Activated CD8-positive, alpha-beta memory T cell treated with anti-CD3 and anti-CD28 coated beads, Interleukin-2, amount 10 ng/mL, durations not matched to agents 7 days and 5 days (primary cell): ENCODE data around the gene PRICKLE3. TPM values are rescaled to one million over a fixed set of nuclear protein-coding genes. Genes with fewer than 3 reads are reported as not detected.

ENCODE experiments used
- ATAC-seq: fragments of 150-1000 bp; cut with Tn5 transposase; one replicate; pipeline ENCODE4 v1.10.0; 2021; ENCODE audit warnings: moderate library complexity
- CTCF ChIA-PET: fragments of 350-600 bp; sonication (Branson Sonifier 250); formaldehyde crosslinking; loops from one replicate; lab custom pipeline; 2021; ENCODE audit warnings: antibody characterized with exemption; lab: Charles Lee
- DNase-seq: peaks from one replicate; pipeline ENCODE4 v3.0.0-alpha.2; 2020
- H3K27ac Mint-ChIP-seq: one replicate; pipeline ENCODE4 v1.8.0; 2021; ENCODE audit warnings: mild to moderate bottlenecking, mixed read lengths
- H3K27me3 Mint-ChIP-seq: one replicate; pipeline ENCODE4 v1.8.0; 2021; ENCODE audit warnings: mixed read lengths
- H3K36me3 Mint-ChIP-seq: one replicate; pipeline ENCODE4 v1.8.0; 2021; ENCODE audit warnings: mild to moderate bottlenecking, mixed read lengths
- H3K4me1 Mint-ChIP-seq: one replicate; pipeline ENCODE4 v1.8.0; 2021; ENCODE audit warnings: mixed read lengths
- H3K4me3 Mint-ChIP-seq: one replicate; pipeline ENCODE4 v1.8.0; 2021; ENCODE audit warnings: mild to moderate bottlenecking, moderate library complexity, mixed read lengths
- H3K9me3 Mint-ChIP-seq: one replicate; pipeline ENCODE4 v1.8.0; 2022; ENCODE audit warnings: low read depth, mixed read lengths
- total RNA-seq, 2 experiments: library from RNA; stranded (reverse); gene quantifications; one replicate each; pipeline ENCODE4 v1.2.3, GENCODE V29; 2021

The PRICKLE3 gene
- total RNA-seq, 2 experiments from 2014 or later, result 21.1 to 24.7 TPM

GRCh38 chrX:49172280-49172780, 13.8 kb downstream of the PRICKLE3 start:
- Mint-ChIP-seq H3K36me3 (peaks cover 15% of the 10 kb centered on the region), H3K9me3 (no peaks in the 10 kb centered on the region), H3K27me3 (no peaks in the 10 kb centered on the region), H3K4me1 (peaks cover 30% of the 10 kb centered on the region), H3K4me3 (peak overlapping the region; percentile 87), H3K27ac (peak overlapping the region; percentile 91)
- CTCF ChIA-PET, result interaction anchor here (0.8 to 1.5 kb wide), 3 partner anchors 8 to 20 kb away, joined by 3 to 6 read pairs (median 4); no protein-coding TSS in a partner anchor
- DNase-seq (peak; percentile 90), ATAC-seq (peak; percentile 89)

- peak within 1 kb of the TSS; percentile 87 for H3K4me3 Mint-ChIP-seq
- peak within 1 kb of the TSS; percentile 91 for H3K27ac Mint-ChIP-seq
- peaks cover 15% of the 10 kb centered on the region for H3K36me3 Mint-ChIP-seq
- peak; percentile 37 for ATAC-seq
- CTCF ChIA-PET, result interaction anchor here (0.7 to 1.5 kb wide), 4 partner anchors 8 to 21 kb away, joined by 3 to 6 read pairs (median 4); no protein-coding TSS in a partner anchor
- H3K27me3 Mint-ChIP-seq, result no peaks in the 10 kb centered on the region
- peak; percentile 60 for DNase-seq
- H3K4me1 Mint-ChIP-seq, result peaks cover 32% of the 10 kb centered on the region
- no peaks in the 10 kb centered on the region for H3K9me3 Mint-ChIP-seq
Measured at GRCh38 chrX:49171752-49172279, 14.4 kb downstream of the PRICKLE3 start, which contains the start of gene PLP2. TSS of gene PLP2 (plus strand) at chrX:49171898. CDS start at chrX:49172001, 103 bp downstream.

- peak overlapping the region; percentile 81 for H3K4me3 Mint-ChIP-seq
- peaks cover 39% of the 10 kb centered on the region for H3K4me1 Mint-ChIP-seq
- ATAC-seq, result no peak
- no peaks in the 10 kb centered on the region for H3K36me3 Mint-ChIP-seq
- H3K27me3 Mint-ChIP-seq, result no peaks in the 10 kb centered on the region
- CTCF ChIA-PET, result interaction anchor here (0.7 to 4.2 kb wide), 6 partner anchors 12 to 380 kb away, joined by 3 to 31 read pairs (median 5); no protein-coding TSS in a partner anchor
- no peaks in the 10 kb centered on the region for H3K9me3 Mint-ChIP-seq
- DNase-seq, result no peak
- H3K27ac Mint-ChIP-seq, result peak overlapping the region; percentile 96
Measured at GRCh38 chrX:49167740-49168108, 18.4 kb downstream of the PRICKLE3 start.

- peak; percentile 38 for ATAC-seq
- Mint-ChIP-seq H3K4me3 (peak overlapping the region; percentile 81), H3K4me1 (peaks cover 37% of the 10 kb centered on the region), H3K27me3 (no peaks in the 10 kb centered on the region), H3K36me3 (no peaks in the 10 kb centered on the region), H3K9me3 (no peaks in the 10 kb centered on the region), H3K27ac (peak overlapping the region; percentile 96)
- CTCF ChIA-PET, result interaction anchor here (0.7 to 4.2 kb wide), 8 partner anchors 10 to 276 kb away, joined by 3 to 31 read pairs (median 4); no protein-coding TSS in a partner anchor
- DNase-seq, result peak; percentile 81
Measured at GRCh38 chrX:49166914-49167739, 19.0 kb downstream of the PRICKLE3 start.

- DNase-seq (peak; percentile 86), ATAC-seq (peak; percentile 52)
- Mint-ChIP-seq H3K4me1 (peaks cover 38% of the 10 kb centered on the region), H3K36me3 (no peaks in the 10 kb centered on the region), H3K27me3 (no peaks in the 10 kb centered on the region), H3K9me3 (no peaks in the 10 kb centered on the region), H3K4me3 (peak overlapping the region; percentile 81), H3K27ac (peak overlapping the region; percentile 96)
- CTCF ChIA-PET, result interaction anchor here (0.8 to 4.2 kb wide), 7 partner anchors 11 to 126 kb away, joined by 3 to 31 read pairs (median 5); no protein-coding TSS in a partner anchor
Measured at GRCh38 chrX:49165901-49166881, 20.0 kb downstream of the PRICKLE3 start.

- DNase-seq (no peak), ATAC-seq (no peak)
- Mint-ChIP-seq H3K9me3 (no peaks in the 10 kb centered on the region), H3K4me3 (peak overlapping the region; percentile 78), H3K27ac (peak overlapping the region; percentile 48), H3K4me1 (peaks cover 36% of the 10 kb centered on the region), H3K27me3 (no peaks in the 10 kb centered on the region), H3K36me3 (no peaks in the 10 kb centered on the region)
- CTCF ChIA-PET, result interaction anchor here (1.3 to 4.1 kb wide), 4 partner anchors 8 to 28 kb away, joined by 3 to 13 read pairs (median 4); no protein-coding TSS in a partner anchor
Measured at GRCh38 chrX:49164589-49165360, 21.4 kb downstream of the PRICKLE3 start.

GRCh38 chrX:49163555-49164419, 22.4 kb downstream of the PRICKLE3 start:
- H3K27me3 Mint-ChIP-seq, result no peaks in the 10 kb centered on the region
- H3K4me3 Mint-ChIP-seq, result peak overlapping the region; percentile 78
- ATAC-seq (peak; percentile 73), DNase-seq (peak; percentile 85)
- CTCF ChIA-PET, result interaction anchor here (0.6 to 2.0 kb wide), 7 partner anchors 9 to 104 kb away, joined by 3 to 5 read pairs (median 4); partner anchors contain the start of gene PRICKLE3
- H3K36me3 Mint-ChIP-seq, result no peaks in the 10 kb centered on the region
- no peaks in the 10 kb centered on the region for H3K9me3 Mint-ChIP-seq
- H3K27ac Mint-ChIP-seq, result peak overlapping the region; percentile 95
- peaks cover 32% of the 10 kb centered on the region for H3K4me1 Mint-ChIP-seq

- H3K36me3 Mint-ChIP-seq, result no peaks in the 10 kb centered on the region
- no peaks in the 10 kb centered on the region for H3K27me3 Mint-ChIP-seq
- H3K27ac Mint-ChIP-seq, result peak within 1 kb of the TSS; percentile 79
- CTCF ChIA-PET, result no interaction called here
- H3K9me3 Mint-ChIP-seq, result no peaks in the 10 kb centered on the region
- H3K4me1 Mint-ChIP-seq, result peaks cover 26% of the 10 kb centered on the region
- peak within 1 kb of the TSS; percentile 78 for H3K4me3 Mint-ChIP-seq
- ATAC-seq (no peak), DNase-seq (no peak)
Measured at GRCh38 chrX:49162620-49163019, 23.6 kb downstream of the PRICKLE3 start, which contains the start of gene MAGIX. TSS of gene MAGIX (plus strand) at chrX:49162758. CDS start at chrX:49162890, 132 bp downstream.

GRCh38 chrX:49161632-49162031, 24.5 kb downstream of the PRICKLE3 start:
- CTCF ChIA-PET, result no interaction called here
- no peak overlapping the region for H3K27ac Mint-ChIP-seq
- H3K27me3 Mint-ChIP-seq, result no peaks in the 10 kb centered on the region
- H3K36me3 Mint-ChIP-seq, result no peaks in the 10 kb centered on the region
- peaks cover 19% of the 10 kb centered on the region for H3K4me1 Mint-ChIP-seq
- ATAC-seq (no peak), DNase-seq (no peak)
- H3K4me3 Mint-ChIP-seq, result no peak overlapping the region
- H3K9me3 Mint-ChIP-seq, result no peaks in the 10 kb centered on the region

- no peak for ATAC-seq
- Mint-ChIP-seq H3K4me1 (peaks cover 20% of the 10 kb centered on the region), H3K27me3 (no peaks in the 10 kb centered on the region), H3K9me3 (no peaks in the 10 kb centered on the region), H3K27ac (no peak overlapping the region), H3K36me3 (no peaks in the 10 kb centered on the region), H3K4me3 (no peak overlapping the region)
- no peak for DNase-seq
- CTCF ChIA-PET, result no interaction called here
Measured at GRCh38 chrX:49160908-49161307, 25.3 kb downstream of the PRICKLE3 start.

GRCh38 chrX:49157194-49157593, 29.0 kb downstream of the PRICKLE3 start:
- CTCF ChIA-PET, result interaction anchor here (1.1 kb wide), 2 partner anchors 13 to 15 kb away, joined by 3 to 5 read pairs; no protein-coding TSS in a partner anchor
- no peak overlapping the region for H3K4me3 Mint-ChIP-seq
- peaks cover 2% of the 10 kb centered on the region for H3K36me3 Mint-ChIP-seq
- H3K27ac Mint-ChIP-seq, result no peak overlapping the region
- DNase-seq, result no peak
- no peaks in the 10 kb centered on the region for H3K27me3 Mint-ChIP-seq
- no peak for ATAC-seq
- H3K9me3 Mint-ChIP-seq, result no peaks in the 10 kb centered on the region
- peaks cover 19% of the 10 kb centered on the region for H3K4me1 Mint-ChIP-seq
